NCI-H1105 (cell line): ENCODE data around the gene ADAMTS2.
"Not testable (repeated sequence)": the region's sequence is repeated elsewhere in the genome, so short reads cannot be mapped to it uniquely, and the experiment has no call there.

Experiments
- DNase-seq: peaks from one replicate; lab custom pipeline; 2025; lab: John Stamatoyannopoulos, UW

Gene ADAMTS2

DNA sequence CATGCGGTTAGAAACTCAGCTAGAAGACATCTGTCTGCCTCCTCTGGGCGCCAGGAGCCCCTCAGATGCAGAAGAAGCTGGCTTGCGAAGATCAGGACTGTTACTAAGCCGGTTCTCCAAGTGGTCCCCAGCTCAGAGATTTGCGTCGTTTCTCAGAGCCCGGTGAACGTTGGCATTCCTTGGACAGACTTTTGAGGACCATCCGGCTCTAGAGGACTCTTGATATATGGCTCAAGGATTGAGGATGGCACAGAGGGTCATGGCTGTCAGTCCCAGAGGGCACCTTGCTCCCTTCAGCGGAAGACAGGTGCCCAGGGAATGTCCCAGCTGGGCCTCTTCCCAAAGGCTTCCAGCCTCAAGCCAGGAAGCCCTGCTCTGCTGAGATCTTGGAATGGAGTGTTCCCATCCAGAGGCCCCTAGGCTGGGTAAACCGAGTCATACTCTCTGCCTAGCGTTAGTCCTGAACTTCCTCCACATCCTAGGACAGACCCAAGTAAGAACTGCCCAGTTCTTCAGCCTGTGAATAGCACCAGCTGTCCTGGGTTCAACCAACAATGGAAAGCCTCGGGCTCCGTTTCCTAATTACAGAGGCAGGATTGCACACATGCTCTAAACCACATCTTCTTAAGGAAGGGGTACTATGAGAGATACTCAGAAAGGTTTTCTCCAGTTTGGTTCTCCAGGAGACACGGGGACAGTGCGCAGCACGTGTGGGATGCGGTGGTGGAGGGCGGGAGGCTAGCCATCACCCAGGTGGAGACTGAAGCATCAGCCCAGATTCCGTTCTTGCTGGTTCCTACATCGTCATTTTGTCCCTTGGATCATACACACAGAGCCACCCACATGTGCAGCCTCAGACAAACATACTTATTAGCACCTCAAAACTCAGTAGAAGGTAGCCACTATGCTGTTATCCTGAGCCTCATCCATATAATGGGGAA lies 233.7 kb downstream of the ADAMTS2 start:
- no peak for DNase-seq

DNA sequence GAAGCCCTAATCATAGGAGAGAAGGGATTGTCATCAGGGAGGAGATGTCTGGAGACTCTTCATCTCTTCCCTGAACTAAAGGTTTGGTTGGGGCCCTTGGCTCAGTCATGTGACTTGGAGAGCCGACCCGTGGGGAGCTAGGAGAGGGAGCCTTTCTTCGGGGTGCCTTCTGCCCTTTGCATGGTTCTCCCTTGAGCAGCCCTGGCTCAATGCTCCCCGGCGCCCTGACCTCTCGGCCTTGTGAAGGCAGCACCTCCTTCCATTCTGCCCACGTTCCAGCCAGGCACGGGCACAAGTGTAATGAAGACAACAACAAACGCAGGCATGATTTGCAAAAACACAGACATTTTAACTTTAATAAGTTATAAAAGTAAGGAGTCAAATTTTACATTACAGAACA lies 234.7 kb downstream of the ADAMTS2 start:
- DNase-seq = no peak

DNA sequence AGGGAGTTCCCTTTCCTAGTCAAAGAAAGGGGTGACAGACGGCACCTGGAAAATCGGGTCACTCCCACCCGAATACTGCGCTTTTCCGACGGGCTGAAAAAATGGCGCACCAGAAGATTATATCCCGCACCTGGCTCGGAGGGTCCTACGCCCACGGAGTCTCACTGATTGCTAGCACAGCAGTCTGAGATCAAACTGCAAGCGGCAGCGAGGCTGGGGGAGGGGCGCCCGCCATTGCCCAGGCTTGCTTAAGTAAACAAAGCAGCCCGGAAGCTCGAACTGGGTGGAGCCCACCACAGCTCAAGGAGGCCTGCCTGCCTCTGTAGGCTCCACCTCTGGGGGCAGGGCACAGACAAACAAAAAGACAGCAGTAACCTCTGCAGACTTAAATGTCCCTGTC lies 244.0 kb downstream of the ADAMTS2 start:
- not testable (repeated sequence) for DNase-seq

DNA sequence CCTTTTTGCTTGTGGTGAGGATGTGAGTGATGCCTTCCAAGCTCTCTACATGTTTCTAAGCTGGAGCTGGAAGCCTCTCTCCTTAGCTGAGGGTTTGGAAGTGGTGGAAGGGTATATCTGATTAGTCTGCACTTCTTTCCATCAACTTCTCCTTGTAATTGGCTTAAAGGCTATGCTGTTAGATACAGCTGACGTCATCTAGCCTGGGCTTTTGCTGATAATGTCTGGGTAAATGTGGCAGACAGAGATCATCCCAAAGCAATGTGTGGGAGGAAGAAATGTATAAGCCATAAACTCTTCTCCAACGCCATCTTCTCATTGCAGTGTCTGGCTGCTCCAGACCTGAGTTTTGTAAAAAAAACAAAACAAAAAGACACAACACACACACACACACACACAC lies 255.8 kb downstream of the ADAMTS2 start:
- DNase-seq = no peak

DNA sequence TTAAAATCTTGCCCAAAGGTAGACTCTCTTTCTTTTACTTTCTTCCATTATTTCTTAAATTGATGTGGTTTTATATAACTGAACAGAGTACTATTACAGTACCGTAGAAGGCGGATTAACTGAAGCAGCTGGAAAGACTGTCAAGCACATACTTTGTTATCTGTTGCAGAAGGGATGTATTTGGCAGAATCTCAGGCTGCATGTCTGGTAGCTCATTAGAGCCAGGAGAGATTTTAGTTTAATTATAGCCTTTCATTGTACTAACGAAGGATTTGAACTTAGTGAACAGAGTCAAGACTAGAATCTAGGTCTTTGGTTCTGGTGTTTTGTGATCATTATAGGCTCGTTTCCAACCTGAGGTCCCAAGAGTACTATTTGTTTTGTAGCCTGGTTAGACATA lies 264.5 kb downstream of the ADAMTS2 start:
- DNase-seq = no peak

DNA sequence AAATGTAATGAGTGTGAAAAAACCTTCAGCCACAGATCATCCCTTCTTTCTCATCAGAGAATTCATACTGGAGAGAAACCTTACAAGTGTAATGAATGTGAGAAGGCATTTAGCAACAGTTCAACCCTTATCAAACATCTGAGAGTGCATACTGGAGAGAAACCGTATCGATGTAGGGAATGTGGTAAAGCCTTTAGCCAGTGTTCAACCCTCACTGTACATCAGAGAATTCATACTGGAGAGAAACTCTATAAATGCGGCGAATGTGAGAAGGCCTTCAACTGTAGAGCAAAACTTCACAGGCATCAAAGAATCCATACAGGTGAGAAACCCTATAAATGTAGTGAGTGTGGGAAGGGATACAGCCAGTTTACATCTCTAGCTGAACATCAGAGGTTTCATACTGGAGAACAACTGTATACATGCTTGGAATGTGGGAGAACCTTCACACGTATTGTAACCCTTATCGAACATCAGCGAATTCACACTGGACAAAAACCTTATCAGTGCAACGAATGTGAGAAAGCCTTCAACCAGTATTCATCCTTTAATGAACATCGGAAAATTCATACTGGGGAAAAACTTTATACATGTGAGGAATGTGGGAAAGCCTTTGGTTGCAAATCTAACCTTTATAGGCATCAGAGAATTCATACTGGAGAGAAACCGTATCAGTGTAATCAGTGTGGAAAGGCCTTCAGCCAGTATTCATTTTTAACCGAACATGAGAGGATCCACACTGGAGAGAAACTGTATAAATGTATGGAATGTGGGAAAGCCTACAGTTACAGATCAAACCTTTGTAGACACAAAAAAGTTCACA lies 265.9 kb downstream of the ADAMTS2 start:
- DNase-seq = no peak

DNA sequence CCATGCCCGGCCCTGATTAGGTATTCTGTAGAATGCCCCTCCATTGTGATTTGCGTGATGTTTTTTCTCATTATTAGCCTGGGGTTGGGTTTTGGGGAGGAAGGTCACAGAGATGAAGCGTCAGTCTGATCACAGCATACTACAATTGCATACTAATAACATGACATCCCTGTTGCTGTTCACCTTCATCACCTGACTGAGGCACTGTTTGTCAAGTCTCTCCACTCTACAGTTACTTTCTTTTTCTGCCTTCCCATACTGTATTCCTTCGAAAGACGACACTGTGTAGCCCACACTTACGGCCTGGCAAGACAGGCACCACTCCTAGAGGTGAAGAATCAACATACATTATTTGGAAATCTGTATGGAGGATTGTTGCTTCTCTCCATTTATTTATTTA lies 279.6 kb downstream of the ADAMTS2 start:
- DNase-seq = no peak

DNA sequence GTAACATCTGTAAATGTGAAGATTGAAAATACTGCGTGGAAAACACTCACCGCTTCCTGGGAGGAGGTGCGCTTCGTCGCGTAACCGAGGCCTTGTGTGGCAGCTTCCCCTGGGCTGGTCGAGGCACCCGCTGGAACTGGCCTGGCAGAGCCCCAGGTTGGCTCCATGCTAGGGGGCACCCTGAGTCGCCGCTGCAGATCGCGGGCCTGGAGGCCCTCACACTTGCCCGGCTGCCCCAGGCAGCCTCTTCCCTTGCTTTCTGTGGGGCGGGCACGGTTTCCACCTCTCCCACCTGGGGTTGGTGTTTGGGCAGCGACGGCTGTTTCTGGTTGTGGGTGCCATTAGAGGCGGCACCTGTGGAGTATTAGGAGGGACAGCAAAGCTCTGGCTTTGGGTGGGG lies 284.2 kb downstream of the ADAMTS2 start:
- no peak for DNase-seq
